IMR-90 (cell line): ENCODE measurements around the gene KRT6A. TPM values are rescaled to one million over a fixed set of nuclear protein-coding genes. Genes with fewer than 3 reads are reported as not detected.

Experiments used
- ATAC-seq: fragments of 200-7000 bp; cut with Tn5 transposase; 2 replicates; pipeline ENCODE4 v1.9.1; 2020; ENCODE audit warnings: low read depth, mild to moderate bottlenecking, moderate library complexity
- BruUV-seq: library from RNA; stranded (reverse); fragments of 400-500 nt; replicated peaks from 2 replicates; lab custom pipeline; 2021; lab: Mats Ljungman, UMichigan
- CTCF ChIA-PET: fragments of 300-600 bp; formaldehyde crosslinking; extraction: SDS; loops from one replicate; lab custom pipeline; 2021; ENCODE audit warnings: antibody characterized with exemption; lab: Yijun Ruan, JAX
- POLR2A ChIA-PET: fragments of 300-600 bp; sonication (Branson Sonifier 250); formaldehyde crosslinking; loops from one replicate; lab custom pipeline; 2022; ENCODE audit warnings: antibody characterized with exemption; ENCODE audit not compliant: unreplicated experiment; lab: Charles Lee
- DNase-seq: peaks from one replicate; pipeline ENCODE4 v3.0.0; 2013
- H2AFZ ChIP-seq: replicated peaks from 2 replicates; pipeline ENCODE3; 2013; ENCODE audit warnings: low read length, mild to moderate bottlenecking; ENCODE audit not compliant: poor library complexity
- H2AK5ac ChIP-seq: 2 replicates; pipeline ENCODE4 v1.6.1; 2013; ENCODE audit warnings: low read depth, low read length, inconsistent platforms
- H2AK9ac ChIP-seq: replicated peaks from 2 replicates; pipeline ENCODE3; 2013; ENCODE audit warnings: mild to moderate bottlenecking, low read depth, low read length, moderate library complexity; ENCODE audit not compliant: poor library complexity
- H2BK120ac ChIP-seq: 2 replicates; pipeline ENCODE4 v1.6.1; 2013; ENCODE audit warnings: low read depth, low read length, inconsistent platforms
- H2BK15ac ChIP-seq: 3 replicates; pipeline ENCODE4 v1.6.1; 2013; ENCODE audit warnings: low read depth, low read length, inconsistent platforms
- H2BK20ac ChIP-seq: 2 replicates; pipeline ENCODE4 v1.6.1; 2013; ENCODE audit warnings: low read depth, mild to moderate bottlenecking, inconsistent platforms, low read length, moderate library complexity
- H2BK5ac ChIP-seq: 2 replicates; pipeline ENCODE4 v1.6.1; 2013; ENCODE audit warnings: mild to moderate bottlenecking, low read depth, low read length, inconsistent platforms; ENCODE audit not compliant: poor library complexity, severe bottlenecking
- H3K14ac ChIP-seq: replicated peaks from 2 replicates; pipeline ENCODE4 v1.6.1; 2013; ENCODE audit warnings: low read depth, low read length, inconsistent platforms
- H3K18ac ChIP-seq: 2 replicates; pipeline ENCODE4 v1.6.1; 2013; ENCODE audit warnings: low read depth, low read length, control low read depth
- H3K23ac ChIP-seq: 2 replicates; pipeline ENCODE4 v1.6.1; 2013; ENCODE audit warnings: low read depth, low read length, inconsistent platforms
- H3K27ac ChIP-seq: 2 replicates; pipeline ENCODE4 v1.5.1; 2013; ENCODE audit warnings: mild to moderate bottlenecking, control low read depth, low read length; ENCODE audit not compliant: insufficient read depth
- H3K27me3 ChIP-seq: 2 replicates; pipeline ENCODE4 v1.6.1; 2013; ENCODE audit warnings: low read length; ENCODE audit not compliant: control insufficient read depth, insufficient read depth
- H3K36me3 ChIP-seq: 2 replicates; pipeline ENCODE4 v1.6.1; 2013; ENCODE audit warnings: low read length, mixed read lengths; ENCODE audit not compliant: control insufficient read depth, insufficient read depth
- H3K4ac ChIP-seq: 2 replicates; pipeline ENCODE4 v1.6.1; 2013; ENCODE audit warnings: low read depth, low read length, inconsistent platforms
- H3K4me1 ChIP-seq: 2 replicates; pipeline ENCODE4 v1.6.1; 2013; ENCODE audit warnings: low read length, mixed read lengths; ENCODE audit not compliant: control insufficient read depth, insufficient read depth
- H3K4me2 ChIP-seq: 2 replicates; pipeline ENCODE4 v1.6.1; 2013; ENCODE audit warnings: low read depth, mild to moderate bottlenecking, control low read depth, low read length, moderate library complexity
- H3K4me3 ChIP-seq: 2 replicates; pipeline ENCODE4 v1.5.1; 2013; ENCODE audit warnings: low read depth, mild to moderate bottlenecking, control low read depth, low read length, moderate library complexity; ENCODE audit not compliant: insufficient read depth
- H3K56ac ChIP-seq: 2 replicates; pipeline ENCODE4 v1.6.1; 2013; ENCODE audit warnings: low read length, inconsistent platforms; ENCODE audit not compliant: insufficient read depth; ENCODE audit errors: extremely low read depth
- H3K79me1 ChIP-seq, 2 experiments: 2 replicates each; pipeline ENCODE4 v1.6.1; 2013; ENCODE audit warnings: low read length in 2 of 2, inconsistent platforms in 1 of 2, low read depth in 1 of 2
- H3K9ac ChIP-seq: 2 replicates; pipeline ENCODE4 v1.6.1; 2013; ENCODE audit warnings: low read depth, low read length, control low read depth
- H3K9me1 ChIP-seq: 2 replicates; pipeline ENCODE4 v1.6.1; 2013; ENCODE audit warnings: low read length, inconsistent platforms; ENCODE audit not compliant: insufficient read depth
- H3K9me3 ChIP-seq: 2 replicates; pipeline ENCODE4 v1.6.1; 2013; ENCODE audit warnings: low read length; ENCODE audit not compliant: control insufficient read depth, insufficient read depth
- H4K20me1 ChIP-seq: 2 replicates; pipeline ENCODE4 v1.6.1; 2013; ENCODE audit warnings: low read length, inconsistent platforms; ENCODE audit not compliant: insufficient read depth
- H4K5ac ChIP-seq: 2 replicates; pipeline ENCODE4 v1.6.1; 2013; ENCODE audit warnings: mild to moderate bottlenecking, low read depth, low read length, control low read depth
- H4K8ac ChIP-seq, 2 experiments: 2 replicates each; pipeline ENCODE4 v1.6.1; 2013; ENCODE audit warnings: low read depth in 2 of 2, low read length in 2 of 2, control low read depth in 1 of 2, inconsistent platforms in 1 of 2
- H4K91ac ChIP-seq: 2 replicates; pipeline ENCODE4 v1.6.1; 2013; ENCODE audit warnings: low read depth, low read length, inconsistent platforms; ENCODE audit not compliant: insufficient read depth
- BHLHE40 ChIP-seq: fragments of 150-350 bp; IDR thresholded peaks from 2 replicates; pipeline ENCODE4 v1.6.1; 2016; ENCODE audit warnings: mild to moderate bottlenecking, low read depth, low read length
- CEBPB ChIP-seq: IDR thresholded peaks from 2 replicates; pipeline ENCODE4 v1.6.1; 2012; ENCODE audit warnings: low read depth, low read length, improper control_type of control experiment
- CHD1 ChIP-seq: IDR thresholded peaks from 2 replicates; pipeline ENCODE4 v1.6.1; 2012; ENCODE audit warnings: low read depth, low read length, improper control_type of control experiment
- CTCF ChIP-seq: conservative IDR thresholded peaks from 2 replicates; pipeline ENCODE4 v1.5.1; 2012; ENCODE audit warnings: mild to moderate bottlenecking, low read depth, low read length, improper control_type of control experiment
- ELK1 ChIP-seq: fragments of 150-350 bp; IDR thresholded peaks from 2 replicates; pipeline ENCODE4 v1.6.1; 2016; ENCODE audit warnings: low read depth, mild to moderate bottlenecking, low read length, moderate library complexity, borderline replicate concordance
- FOS ChIP-seq: fragments of 150-350 bp; IDR thresholded peaks from 2 replicates; pipeline ENCODE4 v1.6.1; 2016; ENCODE audit warnings: low read depth, low read length
- MAFK ChIP-seq: IDR thresholded peaks from 2 replicates; pipeline ENCODE4 v1.6.1; 2012; ENCODE audit warnings: low read depth, low read length, improper control_type of control experiment
- MAZ ChIP-seq: IDR thresholded peaks from 2 replicates; pipeline ENCODE4 v1.6.1; 2012; ENCODE audit warnings: low read depth, mild to moderate bottlenecking, low read length, improper control_type of control experiment, moderate library complexity, borderline replicate concordance
- MXI1 ChIP-seq: IDR thresholded peaks from 2 replicates; pipeline ENCODE4 v1.6.1; 2012; ENCODE audit warnings: low read depth, mild to moderate bottlenecking, low read length, moderate library complexity, borderline replicate concordance
- NFE2L2 ChIP-seq: fragments of 150-350 bp; IDR thresholded peaks from 2 replicates; pipeline ENCODE4 v1.6.1; 2016; ENCODE audit warnings: low read depth, mild to moderate bottlenecking, low read length
- POLR2A ChIP-seq: IDR thresholded peaks from 2 replicates; pipeline ENCODE4 v1.6.1; 2012; ENCODE audit warnings: mild to moderate bottlenecking, low read depth, low read length
- RAD21 ChIP-seq: IDR thresholded peaks from 2 replicates; pipeline ENCODE4 v1.6.1; 2012; ENCODE audit warnings: low read length, improper control_type of control experiment
- RCOR1 ChIP-seq: IDR thresholded peaks from 2 replicates; pipeline ENCODE4 v1.6.1; 2012; ENCODE audit warnings: mild to moderate bottlenecking, low read length, improper control_type of control experiment; ENCODE audit not compliant: insufficient replicate concordance
- RFX5 ChIP-seq: IDR thresholded peaks from 2 replicates; pipeline ENCODE4 v1.8.0; 2012; ENCODE audit warnings: low read depth, mild to moderate bottlenecking, low read length, moderate library complexity
- SMC3 ChIP-seq: fragments of 150-350 bp; IDR thresholded peaks from 2 replicates; pipeline ENCODE4 v1.6.1; 2016; ENCODE audit warnings: low read depth, mild to moderate bottlenecking, antibody characterized with exemption, low read length, moderate library complexity
- USF2 ChIP-seq: fragments of 150-350 bp; IDR thresholded peaks from 2 replicates; pipeline ENCODE4 v1.6.1; 2017; ENCODE audit warnings: mild to moderate bottlenecking, antibody characterized with exemption, low read length, low read depth
- WGBS, 2 experiments: methylation state at CpG; one replicate each; pipeline versions ENCODE4 v1.1.5 to v1.1.7; 2013; ENCODE audit warnings: missing lambda C conversion rate in 2 of 2; ENCODE audit not compliant: insufficient read length in 1 of 2; ENCODE audit errors: extremely low coverage in 2 of 2; 5-methylcytosine and 5-hydroxymethylcytosine counted together
- dilution Hi-C: fragments of 300-500 bp; cut with HindIII; formaldehyde crosslinking; loops from one replicate; pipeline ENCODE4 v1.14.3; 2018; ENCODE audit warnings: low sequenced_read_pairs; ENCODE audit not compliant: unreplicated experiment
- in situ Hi-C: fragments of 300-500 bp; cut with MboI; formaldehyde crosslinking; loops from 3 replicates; pipeline ENCODE4 v1.14.3; 2019; ENCODE audit warnings: low sequenced_read_pairs, inconsistent platforms, mixed read lengths
- intact Hi-C: fragments of 100-400 bp; cut with micrococcal nuclease; formaldehyde crosslinking; loops from 2 replicates; pipeline ENCODE4 v1.10.0; 2022
- polyA plus RNA-seq, 3 experiments: library from polyadenylated mRNA; depleted of rRNA; stranded (reverse); fragments of >200 nt; gene quantifications; 2 replicates each; pipeline ENCODE4 v1.2.3, GENCODE V29; 2012; ENCODE audit warnings: low replicate concordance in 1 of 3
- total RNA-seq: library from RNA; depleted of rRNA; stranded (reverse); fragments of >200 nt; gene quantifications from 2 replicates; pipeline ENCODE4 v1.2.3, GENCODE V29; 2012

The KRT6A gene
- total and polyA plus RNA-seq, 2 of the 4 experiments (the other 2 are of a cell fraction) = not detected

GRCh38 chr12:52499806-52500560 lies 6.9 kb upstream of the KRT6A start:
- H3K79me1 ChIP-seq = no peaks in the 10 kb centered on the region
- H4K5ac ChIP-seq = no peak overlapping the region
- in situ Hi-C loops = no loop called here
- CTCF ChIA-PET = no interaction called here
- H3K4me2 ChIP-seq = no peak overlapping the region
- H3K9me1 ChIP-seq = no peaks in the 10 kb centered on the region
- H3K14ac ChIP-seq = no peak overlapping the region
- H3K36me3 ChIP-seq = no peaks in the 10 kb centered on the region
- no peaks in the 10 kb centered on the region for H3K4me1 ChIP-seq
- no peak overlapping the region for H3K23ac ChIP-seq
- no peak overlapping the region for H3K9ac ChIP-seq
- no CpG with 5 or more reads among the region's 5 CpGs for WGBS, 2 experiments
- no peak overlapping the region for H2BK15ac ChIP-seq
- POLR2A ChIA-PET = no interaction called here
- TF ChIP-seq CTCF = no peak
- TF ChIP-seq RAD21 = no peak
- no peak for TF ChIP-seq NFE2L2
- TF ChIP-seq CHD1 = no peak
- no peak for TF ChIP-seq BHLHE40
- TF ChIP-seq MAZ = no peak
- no peak for TF ChIP-seq CEBPB
- TF ChIP-seq USF2 = no peak
- TF ChIP-seq ELK1 = no peak
- TF ChIP-seq MAFK = no peak
- TF ChIP-seq MXI1 = no peak
- TF ChIP-seq RCOR1 = no peak
- no peak for TF ChIP-seq FOS
- TF ChIP-seq POLR2A = no peak
- no peak for TF ChIP-seq RFX5
- TF ChIP-seq SMC3 = no peak
- no peak overlapping the region for H3K56ac ChIP-seq
- no peak overlapping the region for H3K18ac ChIP-seq
- H3K4ac ChIP-seq = no peak overlapping the region
- no peak overlapping the region for H2BK120ac ChIP-seq
- dilution Hi-C loops = no loop called here
- no peak overlapping the region for H3K4me3 ChIP-seq
- ATAC-seq = no peak
- no peak overlapping the region for H2AFZ ChIP-seq
- no peak overlapping the region for H2AK5ac ChIP-seq
- H4K8ac ChIP-seq = no peak overlapping the region
- no peak overlapping the region for H3K27ac ChIP-seq
- intact Hi-C loops = no loop called here
- H2BK5ac ChIP-seq = no peak overlapping the region
- H4K91ac ChIP-seq = no peak overlapping the region
- H2BK20ac ChIP-seq = no peak overlapping the region
- H2AK9ac ChIP-seq = no peak overlapping the region
- H3K9me3 ChIP-seq = no peaks in the 10 kb centered on the region
- H4K20me1 ChIP-seq = no peaks in the 10 kb centered on the region
- BruUV-seq = no TSS peak
- peaks cover 3% of the 10 kb centered on the region for H3K27me3 ChIP-seq
- DNase-seq = peak; percentile 34
